Chondrocyte (in vitro differentiated cells): ENCODE data around the gene RNF144A. TPM values are rescaled to one million over a fixed set of nuclear protein-coding genes. Genes with fewer than 3 reads are reported as not detected.

Experiments used
- DNase-seq: peaks from one replicate; pipeline ENCODE4 v3.0.0; 2021; ENCODE audit warnings: mixed read lengths, low spot score
- H3K27ac Mint-ChIP-seq: one replicate; pipeline ENCODE4 v1.8.0; 2021; ENCODE audit warnings: mild to moderate bottlenecking, moderate library complexity, mixed read lengths; ENCODE audit not compliant: unreplicated experiment
- H3K27me3 Mint-ChIP-seq: 2 replicates; pipeline ENCODE4 v1.8.0; 2021; ENCODE audit warnings: low read depth, mixed read lengths
- H3K36me3 Mint-ChIP-seq: 2 replicates; pipeline ENCODE4 v1.8.0; 2021; ENCODE audit warnings: low read depth, mixed read lengths
- H3K4me1 Mint-ChIP-seq: 2 replicates; pipeline ENCODE4 v1.8.0; 2021; ENCODE audit warnings: low read depth, mild to moderate bottlenecking, mixed read lengths
- H3K4me3 Mint-ChIP-seq: one replicate; pipeline ENCODE4 v1.8.0; 2021; ENCODE audit warnings: mild to moderate bottlenecking, moderate library complexity, mixed read lengths; ENCODE audit not compliant: unreplicated experiment
- H3K9me3 Mint-ChIP-seq: 2 replicates; pipeline ENCODE4 v1.8.0; 2021; ENCODE audit warnings: low read depth, mixed read lengths
- CTCF ChIP-seq: fragments of 200-600 bp; sonication (generic); IDR thresholded peaks from 2 replicates; pipeline ENCODE4 v1.5.0; 2021; ENCODE audit warnings: antibody characterized with exemption, mild to moderate bottlenecking, moderate library complexity
- total RNA-seq: library from RNA; stranded (reverse); gene quantifications from 3 replicates; pipeline ENCODE4 v1.2.1, GENCODE V29; 2021

Gene RNF144A
- total RNA-seq, 1 donor from 2014 or later = 10.9 TPM

- Mint-ChIP-seq H3K36me3 (peaks cover 4% of the 10 kb centered on the region), H3K27ac (no peak overlapping the region), H3K9me3 (no peaks in the 10 kb centered on the region), H3K4me3 (no peak overlapping the region), H3K27me3 (no peaks in the 10 kb centered on the region), H3K4me1 (peaks cover 39% of the 10 kb centered on the region)
- TF ChIP-seq CTCF = no peak
- DNase-seq = no peak
Measured at GRCh38 chr2:7018767-7019166, 101.6 kb downstream of the RNF144A start.

GRCh38 chr2:7019191-7019590, 102.0 kb downstream of the RNF144A start:
- Mint-ChIP-seq H3K9me3 (no peaks in the 10 kb centered on the region), H3K4me1 (peaks cover 37% of the 10 kb centered on the region), H3K27me3 (no peaks in the 10 kb centered on the region), H3K36me3 (peaks cover 4% of the 10 kb centered on the region), H3K4me3 (no peak overlapping the region), H3K27ac (no peak overlapping the region)
- no peak for TF ChIP-seq CTCF
- DNase-seq = no peak

- peaks cover 30% of the 10 kb centered on the region for H3K4me1 Mint-ChIP-seq
- no peaks in the 10 kb centered on the region for H3K9me3 Mint-ChIP-seq
- peaks cover 4% of the 10 kb centered on the region for H3K36me3 Mint-ChIP-seq
- no peak for DNase-seq
- no peak for TF ChIP-seq CTCF
- H3K27me3 Mint-ChIP-seq = no peaks in the 10 kb centered on the region
- H3K27ac Mint-ChIP-seq = no peak overlapping the region
- H3K4me3 Mint-ChIP-seq = no peak overlapping the region
Measured at GRCh38 chr2:7020059-7020458, 102.8 kb downstream of the RNF144A start.

- TF ChIP-seq CTCF = no peak
- peaks cover 27% of the 10 kb centered on the region for H3K4me1 Mint-ChIP-seq
Measured at GRCh38 chr2:7020468-7020867, 103.3 kb downstream of the RNF144A start.

GRCh38 chr2:7020939-7021470, 103.8 kb downstream of the RNF144A start:
- TF ChIP-seq CTCF = no peak
- Mint-ChIP-seq H3K9me3 (no peaks in the 10 kb centered on the region), H3K36me3 (peaks cover 4% of the 10 kb centered on the region), H3K4me1 (peaks cover 27% of the 10 kb centered on the region), H3K27ac (no peak overlapping the region), H3K27me3 (no peaks in the 10 kb centered on the region), H3K4me3 (no peak overlapping the region)
- no peak for DNase-seq

More at GRCh38 chr2:7020468-7020867, 103.3 kb downstream of the RNF144A start:
- Mint-ChIP-seq H3K36me3 (peaks cover 4% of the 10 kb centered on the region), H3K27me3 (no peaks in the 10 kb centered on the region), H3K9me3 (no peaks in the 10 kb centered on the region), H3K27ac (no peak overlapping the region), H3K4me3 (no peak overlapping the region)
- no peak for DNase-seq
